GM19193 (cell line): ENCODE measurements around the gene KLF18.

Source experiments
- POLR2A ChIP-seq: IDR thresholded peaks from 4 replicates; pipeline ENCODE4 v1.6.1; 2011; ENCODE audit not compliant: insufficient read depth, insufficient read length; ENCODE audit errors: extremely low read depth

KLF18 gene

DNA sequence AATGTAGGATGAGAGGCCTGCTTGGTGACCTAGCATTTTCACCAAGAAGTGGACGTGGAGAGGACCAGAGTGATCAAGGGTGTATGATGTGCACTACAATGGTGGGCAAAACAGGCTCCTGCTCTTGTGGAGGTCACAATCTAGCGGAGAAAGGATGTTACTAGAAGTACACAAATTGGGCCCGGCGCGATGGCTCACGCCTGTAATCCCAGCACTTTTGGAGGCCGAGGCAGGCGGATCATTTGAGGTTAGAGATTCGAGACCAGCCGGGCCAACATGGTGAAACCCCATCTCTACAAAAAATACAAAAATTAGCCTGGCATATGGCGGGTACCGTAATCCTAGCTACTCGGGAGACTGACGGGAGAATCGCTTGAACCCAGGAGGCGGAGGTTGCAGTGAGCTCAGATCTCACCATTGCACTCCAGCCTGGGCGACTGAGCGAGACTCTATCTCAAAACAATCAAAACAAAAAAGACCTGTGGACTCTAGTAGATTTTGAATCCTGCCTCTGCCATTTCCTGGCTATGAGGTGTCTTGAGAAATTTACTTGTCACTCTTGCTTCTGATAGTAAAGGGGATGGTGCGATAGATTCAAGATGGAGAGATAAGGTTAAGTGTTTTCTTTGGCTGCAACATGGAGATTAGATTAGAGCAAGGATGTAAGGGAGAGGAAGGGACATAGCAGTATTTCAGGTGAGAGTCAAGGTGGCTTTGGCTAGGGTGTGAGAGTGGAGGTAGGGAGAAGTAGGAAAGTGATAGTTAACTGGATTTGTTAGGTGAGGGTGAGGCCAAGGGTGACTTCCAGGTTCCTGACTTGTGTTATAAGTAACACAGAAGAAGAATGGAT lies 7.1 kb downstream of the KLF18 start:
- no peak for TF ChIP-seq POLR2A

DNA sequence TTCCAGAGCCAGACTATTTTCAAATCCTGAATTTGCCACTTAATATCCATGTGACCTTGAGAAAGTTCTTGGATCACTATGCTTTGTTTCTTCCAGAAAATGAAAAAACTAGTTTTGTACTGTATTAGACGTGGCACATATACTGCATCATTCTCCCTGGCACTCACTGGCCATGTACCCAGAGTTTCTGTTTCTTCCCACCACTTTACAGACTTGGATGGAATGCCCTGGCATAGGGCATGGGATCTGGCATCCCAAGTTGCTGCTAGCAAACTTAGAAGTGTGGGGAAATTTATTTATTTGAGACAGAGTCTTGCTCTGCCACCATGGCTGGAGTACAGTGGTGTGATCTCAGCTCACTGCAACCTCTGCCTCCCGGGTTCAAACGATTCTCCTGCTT lies 10.0 kb downstream of the KLF18 start:
- no peak for TF ChIP-seq POLR2A

DNA sequence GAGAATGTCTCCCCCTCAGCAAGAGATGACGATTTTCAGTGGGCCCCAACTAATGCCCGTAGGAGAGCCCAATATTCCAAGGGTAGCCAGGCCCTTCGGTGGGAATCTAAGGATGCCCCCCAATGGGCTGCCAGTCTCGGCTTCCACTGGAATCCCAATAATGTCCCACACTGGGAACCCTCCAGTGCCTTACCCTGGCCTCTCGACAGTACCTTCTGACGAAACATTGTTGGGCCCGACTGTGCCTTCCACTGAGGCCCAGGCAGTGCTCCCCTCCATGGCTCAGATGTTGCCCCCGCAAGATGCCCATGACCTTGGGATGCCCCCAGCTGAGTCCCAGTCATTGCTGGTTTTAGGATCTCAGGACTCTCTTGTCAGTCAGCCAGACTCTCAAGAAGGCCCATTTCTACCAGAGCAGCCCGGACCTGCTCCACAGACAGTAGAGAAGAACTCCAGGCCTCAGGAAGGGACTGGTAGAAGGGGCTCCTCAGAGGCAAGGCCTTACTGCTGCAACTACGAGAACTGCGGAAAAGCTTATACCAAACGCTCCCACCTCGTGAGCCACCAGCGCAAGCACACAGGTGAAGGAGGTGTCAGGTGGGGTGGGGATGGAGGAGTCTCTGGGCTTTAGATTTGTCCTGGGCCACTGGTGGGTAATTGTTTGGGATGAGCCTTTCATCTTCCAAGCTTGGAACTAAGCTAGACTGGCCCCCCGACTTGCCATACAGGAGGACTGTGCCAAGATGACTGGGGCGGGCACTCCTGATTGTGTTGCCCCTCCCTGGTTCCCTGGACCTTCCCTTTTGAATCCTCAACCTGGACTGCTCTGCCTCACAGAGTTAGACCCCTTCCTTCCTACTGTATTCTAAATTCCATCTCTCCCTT lies 11.6 kb downstream of the KLF18 start:
- no peak for TF ChIP-seq POLR2A

DNA sequence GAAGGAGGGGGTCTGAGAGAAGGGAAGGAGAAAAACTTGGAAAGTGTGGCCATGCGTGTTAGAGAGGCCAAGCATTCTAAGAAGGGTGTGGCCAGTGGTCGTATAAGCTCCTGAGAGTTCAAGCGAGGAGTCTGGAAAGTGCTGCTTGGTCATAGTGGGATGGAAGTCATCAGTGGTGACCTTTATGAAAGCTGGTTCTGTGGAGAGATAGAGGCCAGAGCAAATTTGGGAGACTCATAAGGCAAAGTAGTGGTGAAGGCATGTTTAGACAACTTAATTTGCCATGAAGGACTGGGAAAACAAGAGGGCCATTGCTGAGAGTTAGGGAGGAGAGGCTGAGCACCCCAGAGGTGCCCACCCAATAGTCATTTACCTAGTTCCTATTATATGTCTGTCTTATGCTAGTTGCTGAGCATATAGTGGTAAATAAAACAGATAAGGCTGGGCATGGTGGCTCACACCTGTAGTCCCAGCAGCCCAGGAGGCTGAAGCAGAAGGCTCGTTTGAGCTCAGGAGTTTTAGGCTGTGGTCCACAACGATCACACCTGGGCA lies 21.0 kb downstream of the KLF18 start:
- no peak for TF ChIP-seq POLR2A

DNA sequence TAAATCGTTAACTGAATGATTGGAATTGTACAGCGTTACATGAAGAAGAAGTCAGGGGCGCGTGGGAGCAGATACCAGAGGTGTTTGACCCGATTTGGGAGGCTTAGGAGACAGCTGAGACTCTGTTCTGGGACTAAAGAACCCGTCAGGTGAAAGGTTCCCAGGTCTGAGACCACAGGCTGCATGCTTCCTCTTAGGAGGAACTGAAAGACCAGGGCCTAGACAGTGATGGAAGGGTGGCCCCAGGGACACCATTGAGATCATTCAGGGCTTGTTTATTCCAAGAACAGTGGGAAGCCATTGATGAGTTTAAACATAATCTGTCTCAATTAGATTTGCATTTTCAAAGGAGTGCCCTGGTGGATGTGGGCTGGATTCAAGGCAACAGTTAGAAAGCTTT lies 21.9 kb downstream of the KLF18 start:
- no peak for TF ChIP-seq POLR2A

DNA sequence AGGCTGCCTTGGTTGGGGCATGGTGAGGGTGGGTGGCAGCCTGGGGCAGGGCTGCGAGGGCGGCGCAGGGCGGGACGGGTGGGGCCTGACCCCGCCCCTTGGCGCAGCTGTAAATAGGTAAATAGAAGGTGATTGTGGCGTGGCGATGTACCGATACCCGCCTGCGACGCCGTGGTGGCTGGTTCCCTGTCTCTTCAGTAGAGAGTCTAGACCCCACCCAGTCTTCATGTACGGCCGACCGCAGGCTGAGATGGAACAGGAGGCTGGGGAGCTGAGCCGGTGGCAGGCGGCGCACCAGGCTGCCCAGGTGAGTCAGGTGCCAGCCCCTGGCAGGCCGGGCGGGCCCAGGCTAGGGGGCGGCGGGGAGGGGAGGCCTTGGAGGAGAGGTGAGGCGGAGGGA lies 22.7 kb downstream of the KLF18 start, which contains the start of gene KLF17:
KLF17 (plus strand) TSS at position 140 of the 400 bp plus-strand sequence; CDS start at position 227, 87 bp downstream.
- no peak for TF ChIP-seq POLR2A

DNA sequence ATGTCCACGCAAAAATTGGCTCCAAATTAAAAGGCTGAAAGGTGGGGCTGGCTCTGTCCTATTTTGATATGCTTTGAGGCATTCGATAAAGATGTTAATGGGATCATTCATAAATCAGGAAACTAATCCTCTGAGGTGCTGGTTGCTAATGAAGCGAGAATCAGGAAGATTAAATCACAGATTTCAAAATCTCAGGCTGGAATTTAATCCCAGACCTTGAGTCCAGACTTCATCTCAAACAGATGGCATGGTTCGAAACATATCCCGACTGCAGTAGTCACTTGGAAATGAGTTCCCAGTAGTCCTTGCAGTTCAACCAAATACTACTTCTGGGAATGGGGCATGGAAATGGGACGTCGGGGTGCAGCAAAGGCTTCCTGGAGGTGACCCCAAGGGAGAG lies 27.3 kb downstream of the KLF18 start:
- no peak for TF ChIP-seq POLR2A

DNA sequence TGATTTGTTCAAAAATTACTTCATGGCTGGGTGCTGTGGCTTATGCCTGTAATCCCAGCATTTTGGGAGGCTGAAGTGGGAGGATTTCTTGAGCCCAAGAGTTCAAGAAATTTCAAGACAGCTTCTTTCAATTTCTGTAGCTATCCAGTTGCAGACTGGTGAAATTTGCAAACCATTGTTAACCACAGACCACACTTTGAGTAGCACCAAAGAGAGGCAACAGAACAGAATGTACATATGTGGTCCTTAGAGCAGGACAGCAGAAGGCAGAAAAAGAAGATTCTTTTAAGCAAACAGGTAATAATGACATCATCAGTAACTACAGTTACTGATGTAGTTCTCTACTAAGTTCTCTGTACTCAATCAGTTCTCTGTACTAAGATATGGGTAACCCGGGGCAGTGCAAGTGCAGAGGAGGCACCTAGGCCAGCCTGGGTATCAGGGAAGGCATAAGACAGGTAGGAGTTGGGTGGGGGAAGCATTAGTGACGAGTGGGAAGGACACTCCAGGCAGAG lies 28.3 kb downstream of the KLF18 start:
- no peak for TF ChIP-seq POLR2A

DNA sequence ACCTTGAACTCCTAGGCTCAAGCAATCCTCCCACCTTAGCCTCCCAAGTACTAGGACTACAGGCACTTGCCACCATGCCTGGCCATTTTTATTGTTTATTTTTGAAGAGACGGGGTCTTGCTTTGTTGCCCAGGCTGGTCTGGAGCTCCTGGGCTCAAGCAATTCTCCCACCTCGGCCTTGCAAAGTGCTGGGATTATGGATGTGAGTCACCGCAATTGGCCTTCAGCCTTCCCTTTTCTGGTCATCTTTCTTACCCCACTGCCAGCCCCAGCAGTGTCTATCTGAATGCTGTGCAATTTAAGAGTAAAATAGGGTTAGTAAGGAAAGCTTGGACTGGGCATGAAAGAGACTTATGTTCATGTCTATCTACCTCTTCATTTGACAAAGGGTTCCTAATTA lies 28.9 kb downstream of the KLF18 start:
- TF ChIP-seq POLR2A = no peak

DNA sequence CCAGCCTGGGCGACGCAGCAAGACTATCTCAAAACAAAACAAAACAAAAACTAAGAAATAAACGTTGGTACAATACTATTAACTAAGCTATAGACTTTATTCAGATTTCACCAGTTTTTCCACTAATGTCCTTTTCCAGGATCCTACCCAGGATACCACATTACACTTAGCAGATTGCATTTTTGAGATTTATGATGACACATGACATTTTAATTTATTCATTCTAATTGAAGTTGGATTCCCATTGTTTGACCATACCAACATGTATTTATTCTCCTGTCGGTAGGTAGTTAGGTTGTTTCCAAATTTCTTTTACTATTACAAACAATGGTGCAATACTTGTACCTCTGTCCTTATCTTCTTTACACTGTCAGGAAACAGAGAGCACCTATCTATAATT lies 29.6 kb downstream of the KLF18 start:
- no peak for TF ChIP-seq POLR2A

DNA sequence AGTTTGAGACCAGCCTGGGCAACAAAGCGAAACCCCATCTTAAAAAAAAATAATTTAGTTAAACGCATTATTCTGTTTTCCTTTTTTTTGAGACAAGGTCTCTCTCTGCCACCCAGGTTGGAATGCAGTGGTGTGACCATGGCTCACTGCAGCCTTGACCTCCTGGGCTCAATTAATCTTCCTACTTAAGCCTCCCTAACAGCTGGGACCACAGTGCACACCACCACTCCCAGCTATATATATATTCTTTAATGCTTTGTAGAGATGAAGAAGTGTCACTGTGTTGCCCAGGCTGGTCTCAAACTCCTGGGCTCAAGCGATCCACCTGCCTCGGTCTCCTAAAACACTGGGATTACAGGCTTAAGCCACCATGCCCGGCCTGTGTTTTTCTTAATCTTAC lies 30.5 kb downstream of the KLF18 start:
- no peak for TF ChIP-seq POLR2A

DNA sequence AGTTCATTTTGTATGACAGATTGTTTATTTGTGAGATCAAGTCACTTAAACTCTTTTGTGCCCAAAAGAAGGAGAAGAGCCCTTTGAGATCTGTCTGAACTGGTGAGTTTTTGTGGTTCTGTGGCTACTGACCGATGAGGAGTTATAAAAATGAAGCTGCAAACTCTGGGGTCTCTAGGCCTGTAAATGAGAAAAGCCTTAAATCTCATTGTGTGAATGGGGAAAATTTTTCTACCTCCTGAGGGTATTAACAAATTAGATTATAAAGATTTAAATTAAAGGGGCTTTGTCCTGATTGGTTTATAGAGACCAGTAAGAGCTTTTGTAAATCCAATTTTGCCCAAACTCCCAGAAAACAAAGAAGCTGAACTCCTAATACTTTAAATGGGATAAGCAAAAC lies 32.5 kb downstream of the KLF18 start:
- TF ChIP-seq POLR2A = no peak

DNA sequence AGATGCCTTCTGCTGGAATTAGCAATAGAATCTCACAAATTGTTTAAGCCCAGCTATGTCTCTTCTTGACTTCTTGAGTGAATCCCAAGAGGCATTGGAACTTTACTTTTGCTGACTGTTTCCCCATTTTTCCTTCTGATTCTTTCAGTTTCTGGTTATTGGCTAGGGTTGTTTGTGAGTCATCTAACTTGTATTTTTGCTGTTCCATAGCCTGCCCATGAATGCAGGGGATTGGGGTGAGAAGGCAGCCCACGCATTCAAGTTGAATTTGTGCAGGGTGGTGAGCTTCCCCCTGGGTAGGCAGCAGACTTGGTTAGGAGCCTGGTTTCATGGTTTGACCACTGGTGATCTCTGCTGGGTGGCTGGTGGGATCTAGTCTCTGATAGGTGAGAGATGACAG lies 33.2 kb downstream of the KLF18 start:
- no peak for TF ChIP-seq POLR2A

DNA sequence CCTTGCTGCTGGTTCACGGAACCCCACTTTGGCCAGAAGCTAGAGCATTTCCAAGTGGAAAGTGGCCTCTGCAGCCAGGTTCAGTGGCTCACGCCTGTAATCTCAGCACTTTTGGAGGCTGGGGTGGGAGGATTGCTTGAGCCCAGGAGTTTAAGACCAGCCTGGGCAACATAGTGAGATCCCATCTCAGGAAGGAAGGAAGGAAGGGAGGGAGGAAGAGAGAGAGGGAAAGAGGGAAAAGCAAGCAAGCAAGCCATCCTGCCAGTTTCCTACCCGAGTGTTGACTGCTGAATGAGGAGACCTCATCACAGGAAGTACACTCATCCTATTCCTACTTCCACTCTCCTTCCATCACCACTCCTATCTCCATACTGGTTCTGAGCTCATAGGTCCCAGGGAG lies 35.6 kb downstream of the KLF18 start:
- no peak for TF ChIP-seq POLR2A
